Activated effector memory CD4-positive, alpha-beta T cell treated with Interleukin-2 at 50 U/mL for 16 hours (primary cell): Measurements from ENCODE around the gene MAPK1.
"Not testable (repeated sequence)": the region's sequence is repeated elsewhere in the genome, so short reads cannot be mapped to it uniquely, and the experiment has no call there.

Experiments used
- DNase-seq: peaks from one replicate; pipeline ENCODE4 v3.0.0-alpha.2; 2020

Gene MAPK1

GRCh38 chr22:21881841-21882753 is 14.7 kb upstream of the MAPK1 start:
- no peak for DNase-seq

DNA sequence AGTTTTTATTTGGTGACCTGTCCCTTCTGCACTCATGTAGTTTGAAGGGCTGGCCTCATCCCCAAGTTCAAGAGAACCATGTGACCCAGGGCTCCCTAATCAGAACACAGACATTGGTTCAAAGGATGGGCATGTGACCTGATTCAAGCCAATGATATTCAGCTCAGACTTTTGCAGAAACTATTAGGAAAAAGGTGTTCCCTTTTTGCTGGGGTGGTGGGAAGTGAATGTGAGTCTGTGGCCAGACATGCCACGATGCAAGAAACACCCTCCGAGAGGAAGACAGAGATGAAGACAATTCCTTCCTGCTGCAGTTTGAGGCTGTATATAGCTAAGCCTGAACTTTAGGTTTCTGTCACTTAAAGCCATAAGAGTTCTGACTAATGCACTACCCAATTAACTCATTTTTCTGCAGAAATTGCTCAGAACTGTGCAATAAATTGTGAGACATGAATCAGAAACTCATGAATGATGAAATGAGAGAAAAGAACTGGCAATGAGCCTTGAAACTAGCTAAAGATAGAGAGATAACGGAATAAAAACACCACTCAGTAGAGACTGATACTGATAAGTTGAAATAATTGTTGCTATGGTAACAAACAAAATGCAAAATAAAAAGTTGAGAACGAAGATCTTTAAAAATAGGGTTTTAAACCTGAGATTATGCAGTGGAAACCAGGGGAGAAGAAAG is 9.2 kb upstream of the MAPK1 start:
- DNase-seq = no peak

- not testable (repeated sequence) for DNase-seq
Observed at GRCh38 chr22:21874953-21875352, 7.5 kb upstream of the MAPK1 start.

DNA sequence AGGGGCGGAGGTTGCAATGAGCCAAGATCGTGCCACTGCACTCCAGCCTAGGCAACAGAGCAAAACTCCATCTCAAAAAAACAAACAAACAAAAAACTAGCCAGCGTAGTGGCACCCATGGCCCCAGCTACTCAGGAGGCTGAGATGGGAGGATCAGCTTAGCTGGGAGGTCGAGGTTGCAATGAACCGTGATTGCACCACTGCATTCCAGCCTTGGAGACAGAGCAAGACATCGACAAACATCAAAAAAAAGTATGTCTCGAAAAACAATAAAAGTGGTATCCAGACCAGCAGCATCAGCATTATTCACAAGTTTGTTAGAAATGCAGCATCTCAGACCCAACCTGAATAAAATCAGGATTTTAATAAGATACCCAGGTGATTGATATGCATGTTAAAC is 6.2 kb upstream of the MAPK1 start:
- no peak for DNase-seq

DNA sequence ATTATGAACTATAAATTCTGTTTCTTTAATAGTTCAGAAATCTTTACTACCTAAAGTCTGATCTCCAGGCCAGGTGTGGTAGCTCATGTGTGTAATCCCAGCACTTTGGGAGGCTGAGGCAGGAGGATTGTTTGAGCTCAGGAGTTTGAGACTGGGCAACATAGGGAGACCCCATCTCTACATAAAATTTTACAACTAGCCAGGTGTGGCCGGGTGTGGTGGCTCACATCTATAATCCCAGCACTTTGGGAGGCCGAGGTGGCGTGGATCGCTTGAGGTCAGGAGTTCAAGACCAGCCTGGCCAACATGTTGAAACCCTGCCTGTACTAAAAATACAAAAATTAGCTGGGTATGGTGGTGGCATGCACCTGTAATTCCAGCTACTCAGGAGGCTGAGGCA is 5.3 kb upstream of the MAPK1 start:
- not testable (repeated sequence) for DNase-seq

DNA sequence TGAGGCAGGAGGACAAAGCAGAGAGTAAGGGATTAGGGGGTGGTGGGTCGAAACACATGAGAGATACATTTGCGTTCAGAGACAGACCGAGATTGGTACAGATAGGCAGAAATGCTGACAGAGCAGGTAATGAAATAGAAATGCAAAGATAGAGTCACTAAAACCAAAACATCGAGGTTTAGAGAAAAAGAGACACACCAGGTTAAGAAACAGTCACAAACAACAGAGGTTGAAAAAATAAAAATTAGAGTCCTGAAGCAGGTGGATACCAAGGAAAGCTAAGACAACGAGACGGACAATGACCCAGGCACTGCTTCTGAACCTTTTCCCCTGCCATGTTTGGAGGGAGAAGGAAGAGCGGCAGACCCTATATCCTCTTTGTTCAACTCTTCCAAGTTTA is 1.2 kb upstream of the MAPK1 start:
- no peak for DNase-seq

DNA sequence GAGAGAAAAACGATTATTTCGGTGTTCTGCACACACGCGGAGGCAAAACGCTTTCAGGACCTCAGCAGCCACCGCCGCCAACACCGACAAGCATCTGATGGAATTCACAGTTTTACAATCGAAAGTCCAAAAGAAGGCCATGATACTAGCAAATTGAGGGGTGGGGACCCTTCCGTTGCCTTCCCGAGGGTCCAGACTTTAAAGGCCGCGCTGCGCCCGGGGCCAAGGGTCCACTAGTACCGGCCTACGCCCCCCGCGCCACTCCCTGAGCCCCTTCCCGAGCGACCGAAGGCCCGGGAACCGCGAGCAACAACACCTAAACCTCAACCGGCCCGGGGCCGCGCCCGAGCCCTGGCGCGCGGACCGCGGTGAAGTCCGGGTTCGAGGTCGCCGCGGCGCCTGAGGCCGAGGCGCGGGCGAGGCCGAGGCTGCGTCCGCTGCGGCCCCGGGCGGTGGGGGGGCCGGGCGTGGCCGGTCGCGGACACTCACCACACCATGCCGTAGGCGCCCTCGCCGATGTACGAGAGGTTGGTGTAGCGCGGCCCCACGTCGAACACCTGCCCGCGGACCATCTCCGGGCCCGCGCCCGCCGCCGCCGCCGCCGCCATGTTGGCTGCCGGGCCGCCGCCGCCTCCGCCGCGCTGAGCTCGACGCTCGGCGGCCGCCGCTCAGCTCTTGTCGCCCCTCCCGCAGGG is 465 bp downstream of the MAPK1 start:
- peak; percentile 22 for DNase-seq

DNA sequence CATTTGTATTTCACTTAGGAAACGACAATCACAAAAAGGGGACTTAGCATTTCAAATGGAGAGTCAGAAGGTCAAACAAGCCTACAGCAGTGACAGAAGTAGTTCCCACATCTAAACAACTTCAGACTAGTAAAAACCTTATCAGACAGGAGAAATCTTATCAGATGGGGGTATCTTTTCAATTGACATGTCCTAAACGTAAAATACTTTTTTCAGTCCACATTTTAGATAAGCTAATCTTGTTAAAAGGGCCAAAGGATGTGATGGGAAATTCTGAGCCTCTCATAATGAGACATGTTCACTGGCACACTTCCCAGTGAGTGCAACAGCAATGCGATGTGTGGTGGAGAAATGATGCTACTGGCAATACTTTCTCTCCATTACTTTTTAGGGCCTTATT is 2.4 kb downstream of the MAPK1 start:
- no peak for DNase-seq

- DNase-seq = no peak
Observed at GRCh38 chr22:21862386-21863245, 4.8 kb downstream of the MAPK1 start.

GRCh38 chr22:21861851-21862250 is 5.6 kb downstream of the MAPK1 start:
- no peak for DNase-seq

GRCh38 chr22:21861264-21861848 is 6.1 kb downstream of the MAPK1 start:
- DNase-seq = no peak

GRCh38 chr22:21860491-21861039 is 6.9 kb downstream of the MAPK1 start:
- DNase-seq = no peak

DNA sequence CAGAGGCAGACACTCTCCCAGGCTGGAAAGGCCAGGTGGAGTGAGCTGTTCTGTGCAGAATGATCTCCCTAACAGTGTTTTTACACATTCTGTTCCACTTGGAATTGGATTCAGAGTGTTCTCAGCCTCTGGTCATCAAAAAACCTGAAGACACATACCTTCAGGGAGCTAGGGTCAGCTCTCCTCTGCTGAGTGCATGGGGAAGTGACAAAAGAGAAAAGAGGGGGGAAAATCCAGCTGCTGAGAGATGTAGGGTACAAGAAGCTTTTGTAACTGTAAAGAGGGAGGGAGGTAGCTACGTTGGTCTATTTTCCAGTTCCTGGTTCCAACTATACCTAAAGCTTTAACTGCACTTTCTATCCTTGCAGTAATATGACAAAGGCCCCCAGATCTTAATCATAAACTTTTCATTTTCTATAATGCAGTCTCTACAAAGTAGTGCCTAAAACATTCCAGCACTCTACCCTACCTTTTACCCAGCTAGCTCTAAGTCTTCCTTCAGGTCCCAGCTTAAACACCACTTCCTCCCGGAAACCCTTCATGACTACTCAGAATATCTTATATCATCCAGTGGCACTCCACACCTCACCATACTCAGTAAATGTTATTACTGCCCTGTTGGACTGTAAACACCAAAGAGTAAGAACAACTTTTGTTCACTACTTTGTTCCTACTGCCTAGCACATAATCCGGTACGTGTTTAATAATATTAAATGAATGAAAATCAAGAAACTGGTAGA is 9.2 kb downstream of the MAPK1 start:
- no peak for DNase-seq

- DNase-seq = no peak
Observed at GRCh38 chr22:21857481-21857914, 9.9 kb downstream of the MAPK1 start.

- DNase-seq = no peak
Observed at GRCh38 chr22:21856868-21857267, 10.6 kb downstream of the MAPK1 start.

GRCh38 chr22:21856197-21856596 is 11.2 kb downstream of the MAPK1 start:
- DNase-seq = no peak

GRCh38 chr22:21855676-21856075 is 11.8 kb downstream of the MAPK1 start:
- no peak for DNase-seq

DNA sequence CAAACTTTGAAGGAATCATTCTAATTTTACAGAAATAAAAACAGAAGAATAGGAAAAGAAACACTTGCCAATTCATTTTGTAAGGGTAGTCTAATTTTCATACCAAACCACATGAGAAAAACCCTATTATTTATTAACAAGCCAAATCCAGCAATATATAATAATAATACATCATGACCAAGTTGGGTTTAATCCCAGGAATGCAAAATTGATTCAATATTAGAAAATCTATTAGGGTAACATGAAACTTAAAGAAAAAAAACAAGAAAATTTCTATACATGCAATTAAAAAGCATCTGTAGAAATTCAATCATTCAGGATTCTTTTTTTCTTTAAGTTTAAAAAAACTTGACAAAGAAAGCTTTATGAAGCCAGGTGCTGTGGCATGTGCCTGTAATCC is 16.8 kb downstream of the MAPK1 start:
- DNase-seq = no peak

DNA sequence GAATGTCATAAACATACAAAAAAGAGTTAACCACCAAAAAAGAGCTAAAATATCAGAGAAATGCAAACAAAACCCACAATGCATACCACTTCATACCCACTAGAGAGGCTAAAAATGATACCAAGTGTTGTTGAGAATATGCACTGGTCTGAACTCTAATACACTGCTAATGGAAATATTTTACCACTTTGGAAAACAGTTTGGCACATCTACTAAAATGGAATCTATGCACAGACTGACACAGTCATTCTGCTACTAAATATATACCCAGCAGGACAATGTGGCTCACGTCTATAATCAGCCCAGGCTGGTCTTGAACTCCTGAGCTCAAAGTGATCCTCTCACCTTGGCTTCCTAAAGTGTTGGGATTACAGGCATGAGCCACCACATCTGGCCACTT is 18.0 kb downstream of the MAPK1 start:
- no peak for DNase-seq

DNA sequence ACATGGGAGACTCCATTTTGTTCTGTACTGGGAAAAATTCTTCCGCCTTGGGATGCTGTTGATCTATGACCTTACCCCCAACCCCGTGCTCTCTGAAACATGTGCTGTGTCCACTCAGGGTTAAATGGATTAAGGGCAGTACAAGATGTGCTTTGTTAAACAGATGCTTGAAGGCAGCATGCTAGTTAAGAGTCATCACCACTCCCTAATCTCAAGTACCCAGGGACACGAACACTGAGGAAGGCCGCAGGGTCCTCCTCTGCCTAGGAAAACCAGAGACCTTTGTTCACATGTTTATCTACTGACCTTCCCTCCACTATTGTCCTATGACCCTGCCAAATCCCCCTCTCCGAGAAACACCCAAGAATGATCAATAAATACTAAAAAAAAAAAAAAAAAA is 19.4 kb downstream of the MAPK1 start:
- not testable (repeated sequence) for DNase-seq
